ENCODE results near the gene PPP2R5E. TPM values are rescaled to one million over a fixed set of nuclear protein-coding genes. Genes with fewer than 3 reads are reported as not detected.

Gene PPP2R5E
- total RNA-seq, 2 donors from 2014 or later: 17.3 to 18.7 TPM

DNA sequence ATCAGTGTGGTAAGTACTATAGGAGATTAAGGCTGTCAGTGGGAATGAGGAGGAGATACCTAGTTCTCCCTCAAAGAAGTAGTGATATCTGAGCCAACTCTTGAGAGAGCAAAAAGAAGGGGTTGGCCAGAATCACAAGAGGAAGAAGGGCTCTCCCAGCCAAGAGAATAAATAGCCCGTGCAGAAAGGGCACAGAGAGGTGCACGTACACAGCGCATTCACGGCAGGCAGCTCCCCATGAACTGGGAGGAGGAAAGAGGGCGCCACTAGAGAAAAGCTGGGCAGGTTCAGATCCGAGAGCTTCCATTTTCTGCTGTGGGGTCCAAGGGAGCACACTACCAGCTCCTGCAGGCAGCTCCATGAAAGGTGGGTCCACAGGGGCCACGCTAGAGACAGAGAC is 59.9 kb downstream of the PPP2R5E start:
- peaks cover 0 to 21% of the 10 kb centered on the region in 2 donors for H3K4me1 ChIP-seq
- no peaks in the 10 kb centered on the region for H3K36me3 ChIP-seq
- H3K9me3 ChIP-seq: no peaks in the 10 kb centered on the region
- H3K27ac ChIP-seq: no peak overlapping the region
- DNase-seq (ENCODE audit: low spot score): no peak
- H3K27me3 ChIP-seq: no peaks in the 10 kb centered on the region
- TF ChIP-seq, protein P1, sequence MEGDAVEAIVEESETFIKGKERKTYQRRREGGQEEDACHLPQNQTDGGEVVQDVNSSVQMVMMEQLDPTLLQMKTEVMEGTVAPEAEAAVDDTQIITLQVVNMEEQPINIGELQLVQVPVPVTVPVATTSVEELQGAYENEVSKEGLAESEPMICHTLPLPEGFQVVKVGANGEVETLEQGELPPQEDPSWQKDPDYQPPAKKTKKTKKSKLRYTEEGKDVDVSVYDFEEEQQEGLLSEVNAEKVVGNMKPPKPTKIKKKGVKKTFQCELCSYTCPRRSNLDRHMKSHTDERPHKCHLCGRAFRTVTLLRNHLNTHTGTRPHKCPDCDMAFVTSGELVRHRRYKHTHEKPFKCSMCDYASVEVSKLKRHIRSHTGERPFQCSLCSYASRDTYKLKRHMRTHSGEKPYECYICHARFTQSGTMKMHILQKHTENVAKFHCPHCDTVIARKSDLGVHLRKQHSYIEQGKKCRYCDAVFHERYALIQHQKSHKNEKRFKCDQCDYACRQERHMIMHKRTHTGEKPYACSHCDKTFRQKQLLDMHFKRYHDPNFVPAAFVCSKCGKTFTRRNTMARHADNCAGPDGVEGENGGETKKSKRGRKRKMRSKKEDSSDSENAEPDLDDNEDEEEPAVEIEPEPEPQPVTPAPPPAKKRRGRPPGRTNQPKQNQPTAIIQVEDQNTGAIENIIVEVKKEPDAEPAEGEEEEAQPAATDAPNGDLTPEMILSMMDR (IDR thresholded peaks at IDR 0.05): no peak
- no peak overlapping the region for H3K4me3 ChIP-seq

DNA sequence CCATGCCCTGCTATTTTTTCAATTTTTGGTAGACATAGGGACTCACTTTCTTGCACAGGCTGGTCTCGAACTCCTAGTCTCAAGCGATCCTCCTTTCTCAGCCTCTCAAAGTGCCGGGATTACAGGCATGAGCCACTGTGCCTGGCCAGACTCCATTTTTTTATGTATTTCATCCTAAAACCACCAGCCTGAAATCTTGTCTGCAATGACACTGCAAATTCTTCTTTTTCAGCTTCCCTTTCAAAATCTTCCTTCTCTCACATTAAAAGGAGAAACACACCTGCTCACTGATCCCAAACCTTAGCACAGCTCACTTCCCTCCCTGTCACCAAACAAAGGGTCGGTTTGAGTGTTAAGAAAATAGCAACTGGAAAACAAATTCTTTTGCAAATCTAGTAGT is 62.6 kb downstream of the PPP2R5E start:
- peaks cover 0 to 21% of the 10 kb centered on the region in 2 donors for H3K4me1 ChIP-seq
- DNase-seq (ENCODE audit: low spot score): no peak
- H3K4me3 ChIP-seq: no peak overlapping the region

DNA sequence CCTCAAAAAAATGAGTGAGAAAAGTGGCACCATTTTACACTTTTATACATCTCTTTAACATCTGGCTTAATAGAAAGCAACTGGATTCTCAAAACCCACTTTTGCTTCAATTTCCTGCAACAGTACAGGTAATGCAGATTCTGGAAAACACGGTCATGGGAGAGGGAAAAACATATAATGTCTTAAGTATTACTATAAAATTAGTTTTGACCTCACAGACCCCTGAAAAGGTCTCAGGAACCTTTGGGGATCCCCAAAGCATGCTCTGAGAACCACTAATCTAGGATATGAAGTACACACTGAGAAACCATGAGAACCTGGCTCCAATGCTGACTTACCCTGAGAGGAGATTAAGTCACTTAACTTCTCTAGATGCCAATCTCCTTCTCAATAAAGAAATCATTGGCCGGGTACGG is 64.7 kb downstream of the PPP2R5E start:
- Histone ChIP-seq H3K27ac (no peak overlapping the region), H3K36me3 (no peaks in the 10 kb centered on the region), H3K4me3 (no peak overlapping the region), H3K27me3 (no peaks in the 10 kb centered on the region), H3K4me1 (peaks cover 0 to 11% of the 10 kb centered on the region in 2 donors), H3K9me3 (no peaks in the 10 kb centered on the region)
- TF ChIP-seq, protein P1 (IDR thresholded peaks at IDR 0.05): no peak
- DNase-seq (ENCODE audit: low spot score): no peak

More for the DNA sequence above, 62.6 kb downstream of the PPP2R5E start:
- no peaks in the 10 kb centered on the region for H3K27me3 ChIP-seq
- no peaks in the 10 kb centered on the region for H3K36me3 ChIP-seq
- no peaks in the 10 kb centered on the region for H3K9me3 ChIP-seq
- TF ChIP-seq, protein P1 (IDR thresholded peaks at IDR 0.05): no peak
- no peak overlapping the region for H3K27ac ChIP-seq

DNA sequence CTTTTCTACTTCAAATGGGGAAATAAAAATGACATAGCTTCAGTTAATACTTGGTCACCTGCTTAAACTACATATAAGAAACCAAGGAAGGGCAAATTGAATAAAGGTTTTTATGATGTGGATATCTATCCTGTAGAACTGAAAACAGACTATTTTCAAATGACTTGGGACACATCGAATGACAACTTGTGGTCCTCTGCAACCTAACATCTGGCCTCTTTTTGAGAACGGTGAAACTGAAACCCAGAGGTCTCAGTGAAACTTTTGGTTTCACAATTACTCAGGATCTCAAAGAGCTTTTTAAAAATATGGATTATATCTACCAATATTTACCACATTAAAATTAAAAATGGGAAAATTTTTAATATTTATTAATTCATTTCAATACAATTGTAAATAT is 65.2 kb downstream of the PPP2R5E start:
- H3K36me3 ChIP-seq: no peaks in the 10 kb centered on the region
- H3K9me3 ChIP-seq: no peaks in the 10 kb centered on the region
- DNase-seq (ENCODE audit: low spot score): no peak
- no peak overlapping the region for H3K4me3 ChIP-seq
- H3K27ac ChIP-seq: no peak overlapping the region
- TF ChIP-seq, protein P1 (IDR thresholded peaks at IDR 0.05): no peak
- H3K27me3 ChIP-seq: no peaks in the 10 kb centered on the region
- peaks cover 0 to 6% of the 10 kb centered on the region in 2 donors for H3K4me1 ChIP-seq

DNA sequence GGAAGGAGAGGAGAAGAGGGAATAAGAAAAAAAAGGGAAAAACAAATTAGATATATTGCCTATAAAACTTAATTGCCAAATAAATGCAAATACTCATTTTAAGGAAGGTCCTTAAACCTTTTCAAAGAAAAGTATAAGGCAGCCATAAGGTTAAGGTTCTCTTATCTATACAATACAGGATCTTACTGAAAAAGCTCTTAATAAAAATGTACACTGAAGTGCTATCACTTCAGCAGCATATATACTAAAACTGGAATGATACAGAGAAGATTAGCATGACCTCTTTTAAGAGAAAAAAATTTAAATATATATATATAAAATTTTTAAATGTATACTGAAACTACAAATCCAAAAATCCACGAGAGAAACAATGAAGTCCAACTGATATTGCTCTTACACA is 65.6 kb downstream of the PPP2R5E start:
- Histone ChIP-seq H3K27me3 (no peaks in the 10 kb centered on the region), H3K9me3 (no peaks in the 10 kb centered on the region), H3K4me1 (peaks cover 0 to 4% of the 10 kb centered on the region in 2 donors), H3K36me3 (no peaks in the 10 kb centered on the region), H3K27ac (no peak overlapping the region), H3K4me3 (no peak overlapping the region)
- TF ChIP-seq, protein P1 (IDR thresholded peaks at IDR 0.05): no peak
- no peak for DNase-seq (ENCODE audit: low spot score)

DNA sequence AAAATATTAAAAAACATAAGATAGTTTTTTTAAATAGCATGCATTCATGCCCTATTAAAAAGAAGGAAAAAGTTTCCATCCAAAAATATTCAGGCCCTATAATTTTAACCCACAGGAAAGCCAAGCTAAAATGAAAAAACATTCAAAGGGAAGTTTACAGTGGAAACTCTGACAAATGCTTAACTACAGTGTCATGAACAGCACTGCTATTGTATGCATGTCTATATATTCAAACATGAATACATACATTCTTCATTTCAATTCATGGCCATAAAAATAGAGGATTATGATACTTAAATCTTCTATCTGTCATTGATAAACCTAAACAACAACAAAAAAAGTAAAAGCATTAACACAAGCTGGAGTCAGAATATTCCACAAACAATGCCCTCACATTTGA is 67.4 kb downstream of the PPP2R5E start:
- H3K27me3 ChIP-seq: no peaks in the 10 kb centered on the region
- H3K9me3 ChIP-seq: no peaks in the 10 kb centered on the region
- TF ChIP-seq, protein P1 (IDR thresholded peaks at IDR 0.05): no peak
- no peaks in the 10 kb centered on the region for H3K36me3 ChIP-seq
- no peak for DNase-seq (ENCODE audit: low spot score)
- H3K4me1 ChIP-seq: peaks cover 0 to 13% of the 10 kb centered on the region in 2 donors
- no peak overlapping the region for H3K4me3 ChIP-seq
- H3K27ac ChIP-seq: no peak overlapping the region
